HG02623 (cell line): ENCODE data around the gene KRT39.

Experiments used
- ATAC-seq: cut with Tn5 transposase; IDR thresholded peaks from one replicate; pipeline ENCODE4 v1.9.1; 2021; ENCODE audit warnings: moderate library complexity; ENCODE audit not compliant: unreplicated experiment

KRT39 gene

GRCh38 chr17:40981115-40981514, 14.4 kb upstream of the KRT39 start:
- no peak for ATAC-seq

- no peak for ATAC-seq
Observed at GRCh38 chr17:40980596-40980995, 13.8 kb upstream of the KRT39 start.

GRCh38 chr17:40980117-40980516, 13.4 kb upstream of the KRT39 start:
- no peak for ATAC-seq

GRCh38 chr17:40978575-40979151, 11.9 kb upstream of the KRT39 start:
- no peak for ATAC-seq

- no peak for ATAC-seq
Observed at GRCh38 chr17:40975516-40975915, 8.8 kb upstream of the KRT39 start.

GRCh38 chr17:40974366-40974765, 7.6 kb upstream of the KRT39 start:
- no peak for ATAC-seq

- ATAC-seq = no peak
Observed at GRCh38 chr17:40967582-40967981, 834 bp upstream of the KRT39 start.

- ATAC-seq = no peak
Observed at GRCh38 chr17:40963838-40964237, 2.9 kb downstream of the KRT39 start.

GRCh38 chr17:40962059-40962561, 4.6 kb downstream of the KRT39 start:
- no peak for ATAC-seq

- ATAC-seq = no peak
Observed at GRCh38 chr17:40961591-40961990, 5.2 kb downstream of the KRT39 start.

GRCh38 chr17:40960144-40960543, 6.6 kb downstream of the KRT39 start:
- ATAC-seq = no peak

GRCh38 chr17:40958086-40958953, 8.4 kb downstream of the KRT39 start:
- ATAC-seq = no peak

GRCh38 chr17:40956401-40957254, 10.1 kb downstream of the KRT39 start:
- no peak for ATAC-seq

- no peak for ATAC-seq
Observed at GRCh38 chr17:40953881-40954280, 12.9 kb downstream of the KRT39 start.

- no peak for ATAC-seq
Observed at GRCh38 chr17:40952661-40953060, 14.1 kb downstream of the KRT39 start.

GRCh38 chr17:40952154-40952553, 14.6 kb downstream of the KRT39 start:
- ATAC-seq = no peak

- ATAC-seq = no peak
Observed at GRCh38 chr17:40951011-40951622, 15.6 kb downstream of the KRT39 start.

GRCh38 chr17:40950176-40950575, 16.6 kb downstream of the KRT39 start:
- no peak for ATAC-seq

- no peak for ATAC-seq
Observed at GRCh38 chr17:40949418-40949817, 17.3 kb downstream of the KRT39 start.

- no peak for ATAC-seq
Observed at GRCh38 chr17:40947929-40948328, 18.8 kb downstream of the KRT39 start.

- no peak for ATAC-seq
Observed at GRCh38 chr17:40945414-40945813, 21.3 kb downstream of the KRT39 start.
